Measurements from ENCODE around the gene NRIP1.

- TF ChIP-seq CTCF (IDR thresholded peaks at IDR 0.05) = no peak
- no peak for TF ChIP-seq POLR2A (IDR thresholded peaks at IDR 0.05)
These were observed 60.0 kb downstream of the NRIP1 start for GRCh38 chr21:15004721-15005370.

All from tibial nerve (tissue), 3 donors.